DOHH2 (cell line): ENCODE measurements around the gene SLC25A15.
"Not testable (repeated sequence)": the region's sequence is repeated elsewhere in the genome, so short reads cannot be mapped to it uniquely, and the experiment has no call there.

Source experiments
- CTCF ChIP-seq: fragments of 200-600 bp; sonication (generic); IDR thresholded peaks from one replicate; pipeline ENCODE4 v1.5.1; 2014; ENCODE audit warnings: antibody characterized with exemption, mild to moderate bottlenecking, low read depth, low read length; ENCODE audit not compliant: poor library complexity, severe bottlenecking
- EZH2phosphoT487 ChIP-seq: fragments of 200-600 bp; sonication (generic); IDR thresholded peaks from 2 replicates; pipeline ENCODE4 v1.6.1; 2017; ENCODE audit warnings: borderline replicate concordance, mild to moderate bottlenecking, antibody characterized with exemption, low read length, moderate library complexity, mixed read lengths

- not testable (repeated sequence) for TF ChIP-seq CTCF, EZH2phosphoT487
Measured at GRCh38 chr13:40840955-40841354, 51.5 kb downstream of the SLC25A15 start.
